Central memory CD4-positive, alpha-beta T cell (primary cell): ENCODE results near the gene ZNF581.

Experiments used
- DNase-seq: peaks from one replicate; pipeline ENCODE4 v3.0.0; 2022
- total RNA-seq, 3 experiments: gene quantifications; one replicate each; lab custom pipeline; 2026; lab: John Stamatoyannopoulos, UW

The ZNF581 gene, protein sequence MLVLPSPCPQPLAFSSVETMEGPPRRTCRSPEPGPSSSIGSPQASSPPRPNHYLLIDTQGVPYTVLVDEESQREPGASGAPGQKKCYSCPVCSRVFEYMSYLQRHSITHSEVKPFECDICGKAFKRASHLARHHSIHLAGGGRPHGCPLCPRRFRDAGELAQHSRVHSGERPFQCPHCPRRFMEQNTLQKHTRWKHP
- total RNA-seq, result 9.8 to 32.3 (median 27.1) reads per million in 3 experiments

DNA sequence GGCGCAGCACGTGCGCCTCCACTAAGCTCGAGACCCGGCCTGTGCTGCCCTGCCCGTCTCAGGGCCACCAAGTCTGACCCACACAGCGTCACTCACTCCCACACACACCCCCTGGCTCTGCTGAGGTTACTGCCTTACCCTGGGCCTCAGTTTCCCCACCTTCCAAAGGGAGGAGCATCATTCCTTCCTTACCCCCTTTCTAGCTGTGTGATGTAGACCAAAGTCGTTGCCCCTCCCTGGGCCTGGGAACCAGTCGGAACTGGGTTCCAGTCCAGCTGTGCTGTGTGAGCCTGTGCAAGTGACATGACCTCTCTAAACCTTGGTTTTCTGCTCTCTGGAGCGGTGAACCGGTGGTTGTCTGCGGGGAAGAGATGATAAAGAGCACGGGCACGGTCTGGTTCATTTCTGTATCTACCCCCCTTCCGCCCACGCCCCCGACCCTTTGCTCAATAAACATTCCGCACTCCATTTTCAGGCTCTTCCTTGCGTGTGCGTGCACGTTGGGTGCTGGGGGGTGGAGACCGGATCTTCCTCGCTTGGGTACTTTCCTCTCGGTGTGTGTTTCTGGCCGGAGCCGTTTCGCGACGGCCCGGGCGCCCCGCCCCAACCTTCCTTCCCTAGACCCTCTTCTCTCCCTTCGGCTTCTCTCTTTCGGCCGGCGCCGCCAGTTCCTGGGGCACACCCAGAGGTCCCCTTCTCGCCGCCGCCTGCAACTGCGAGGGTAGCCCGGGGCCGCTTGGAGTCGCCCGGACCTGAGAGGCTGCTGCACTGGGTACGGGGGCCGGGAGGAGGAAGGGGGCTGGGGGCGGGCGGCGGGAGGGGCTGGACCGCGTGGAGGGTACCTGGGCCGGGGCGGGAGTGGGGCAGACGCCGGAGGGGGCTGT, at the start of gene ZNF581:
Gene ZNF581, plus strand, starts transcription at position 647 of the 884 bp plus-strand sequence. CDS start 923 bp downstream, outside the sequence.
- peak; percentile 76 for DNase-seq

DNA sequence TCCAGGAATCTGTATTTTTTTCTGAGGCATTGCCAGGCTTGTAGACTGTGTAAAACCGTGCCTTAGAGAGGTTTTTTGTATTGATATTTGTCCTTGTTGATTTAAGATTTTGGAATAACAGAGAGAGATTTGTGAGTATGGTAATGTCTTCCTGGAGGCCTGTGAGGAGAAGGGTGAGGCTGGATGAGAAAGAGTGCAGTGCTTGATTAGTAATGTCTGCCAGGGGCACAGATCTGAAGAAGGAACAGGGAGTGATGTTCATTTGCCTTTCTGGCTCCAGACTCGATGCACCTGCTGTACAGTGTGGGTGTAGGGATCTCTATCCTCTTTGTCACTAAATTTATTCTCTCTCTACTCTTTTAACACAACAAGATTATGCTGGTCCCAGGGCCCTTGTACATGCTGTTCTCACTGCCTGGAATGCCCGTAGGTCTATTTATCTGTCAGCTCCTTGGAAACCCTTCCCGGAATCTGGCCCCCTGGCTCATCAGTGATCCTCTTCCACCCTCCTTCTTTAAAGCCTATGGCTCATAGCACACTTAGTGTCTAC, 48.4 kb upstream of the ZNF581 start:
- no peak for DNase-seq

DNA sequence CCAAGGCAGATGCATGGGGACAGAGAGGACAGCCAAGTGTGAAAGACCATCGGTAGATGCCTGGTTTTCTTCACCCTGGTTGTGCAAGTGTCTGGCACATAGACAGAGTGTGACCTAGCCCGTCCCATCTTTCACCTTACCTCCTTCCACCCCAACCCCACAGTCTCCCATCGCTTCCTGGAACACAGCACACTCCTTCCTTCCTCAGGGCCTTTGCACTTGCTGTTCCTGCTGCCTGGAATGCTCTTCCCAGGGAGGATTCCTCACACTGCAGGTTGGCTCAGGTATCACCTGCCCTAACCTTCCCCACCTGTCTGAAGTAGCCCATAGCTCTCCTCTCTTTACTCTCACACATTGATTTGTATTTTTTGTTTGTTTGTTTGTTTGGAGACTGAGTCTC, 47.1 kb upstream of the ZNF581 start:
- DNase-seq, result no peak

DNA sequence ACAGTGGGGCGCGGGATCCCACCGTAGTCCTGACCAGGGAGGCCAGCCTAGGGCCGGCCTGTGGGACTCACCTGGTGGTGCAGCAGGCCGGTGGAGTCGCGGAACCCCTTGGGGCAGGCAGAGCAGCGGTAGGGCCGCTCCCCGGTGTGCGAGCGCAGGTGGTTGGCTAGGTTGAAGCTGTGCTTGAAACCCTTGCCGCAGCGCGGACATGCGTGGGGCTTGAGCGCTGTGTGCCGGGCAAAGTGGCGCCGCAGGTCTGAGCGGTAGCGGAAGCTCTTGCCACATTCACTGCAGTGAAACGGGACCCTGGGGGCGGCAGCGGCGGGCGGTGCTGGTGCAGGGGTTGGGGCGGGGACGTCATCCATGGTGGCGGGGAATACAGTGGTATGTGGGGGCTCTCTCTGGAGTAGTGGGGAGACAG, 45.9 kb upstream of the ZNF581 start:
- DNase-seq, result no peak

DNA sequence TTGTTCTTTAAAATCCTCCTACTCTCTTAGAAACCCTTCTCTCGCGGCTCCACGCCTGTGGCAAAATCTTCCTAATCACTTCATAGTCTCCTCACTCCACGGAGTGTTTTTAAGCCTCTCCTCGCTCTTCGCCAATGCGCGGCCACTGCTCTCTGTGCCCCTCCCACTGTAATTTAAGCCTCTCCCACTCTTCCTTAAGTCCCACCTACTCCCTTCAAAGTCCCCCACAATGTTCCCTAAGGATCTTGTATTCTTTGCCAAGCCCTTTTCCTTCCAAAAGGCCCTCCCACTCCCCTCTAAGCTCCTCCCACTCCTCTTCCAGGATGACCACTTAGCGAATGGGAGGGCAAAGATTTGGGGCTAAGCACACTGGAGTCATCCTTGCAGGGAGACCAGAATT, 45.4 kb upstream of the ZNF581 start:
- DNase-seq, result no peak

DNA sequence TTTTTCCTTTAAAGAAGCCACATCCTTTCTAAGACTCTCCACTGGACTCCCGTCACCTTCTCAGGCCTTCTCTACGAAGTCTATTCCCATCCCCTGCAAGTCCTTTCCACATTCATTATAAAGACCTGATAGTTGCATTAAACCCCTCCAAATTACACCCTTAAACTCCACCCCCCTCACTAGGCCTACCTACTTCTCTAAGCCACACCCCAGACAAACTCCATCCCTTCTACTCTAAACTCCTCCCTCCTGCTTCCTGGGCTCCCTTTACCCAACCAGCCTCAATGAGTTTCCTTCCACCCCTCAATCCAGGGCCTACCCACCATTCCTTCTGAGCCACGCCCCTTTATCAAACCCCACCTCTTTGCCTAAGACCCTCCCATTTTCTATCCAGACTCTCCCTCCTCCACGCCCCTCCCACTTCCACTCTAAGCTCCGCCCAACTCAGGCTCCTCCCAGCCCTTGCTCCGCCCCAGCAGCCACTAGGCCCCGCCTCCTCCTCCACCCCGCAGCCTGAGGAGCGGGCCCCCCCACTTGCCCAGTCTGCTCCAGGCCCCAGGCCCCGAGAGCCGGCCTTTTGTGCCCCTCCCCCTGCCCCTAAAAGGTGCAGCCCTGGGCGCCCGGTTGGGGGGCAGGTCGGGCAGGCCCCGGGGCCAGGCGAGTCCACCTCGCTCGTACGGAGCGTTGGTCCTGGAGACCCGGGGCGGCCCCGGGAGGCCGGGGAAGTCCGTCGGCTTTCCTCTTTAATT, 44.6 kb upstream of the ZNF581 start:
- peak; percentile 95 for DNase-seq

DNA sequence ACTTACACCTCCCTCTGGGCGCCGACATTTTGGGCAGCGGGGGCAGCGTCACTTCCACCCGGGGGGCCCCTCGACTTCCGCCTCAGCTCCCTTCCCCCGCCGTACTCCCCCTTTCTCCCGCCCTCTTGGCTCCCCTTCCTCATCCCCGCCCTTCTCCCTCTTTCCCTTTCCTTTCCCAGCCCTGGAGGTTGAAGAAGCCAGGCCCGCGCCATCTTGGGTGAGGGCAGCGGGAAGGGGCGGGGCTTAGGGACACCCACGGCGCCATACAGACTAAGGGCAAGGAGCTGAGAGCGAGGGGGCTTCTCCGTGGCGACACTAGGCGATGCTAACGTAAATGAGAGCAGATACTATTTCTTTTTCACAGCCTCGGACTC, 44.0 kb upstream of the ZNF581 start, which contains the start of gene FIZ1:
Gene FIZ1, minus strand, starts transcription at position 50 of the 374 bp plus-strand sequence. CDS start 1,652 bp downstream, outside the sequence.
- DNase-seq, result peak; percentile 95

DNA sequence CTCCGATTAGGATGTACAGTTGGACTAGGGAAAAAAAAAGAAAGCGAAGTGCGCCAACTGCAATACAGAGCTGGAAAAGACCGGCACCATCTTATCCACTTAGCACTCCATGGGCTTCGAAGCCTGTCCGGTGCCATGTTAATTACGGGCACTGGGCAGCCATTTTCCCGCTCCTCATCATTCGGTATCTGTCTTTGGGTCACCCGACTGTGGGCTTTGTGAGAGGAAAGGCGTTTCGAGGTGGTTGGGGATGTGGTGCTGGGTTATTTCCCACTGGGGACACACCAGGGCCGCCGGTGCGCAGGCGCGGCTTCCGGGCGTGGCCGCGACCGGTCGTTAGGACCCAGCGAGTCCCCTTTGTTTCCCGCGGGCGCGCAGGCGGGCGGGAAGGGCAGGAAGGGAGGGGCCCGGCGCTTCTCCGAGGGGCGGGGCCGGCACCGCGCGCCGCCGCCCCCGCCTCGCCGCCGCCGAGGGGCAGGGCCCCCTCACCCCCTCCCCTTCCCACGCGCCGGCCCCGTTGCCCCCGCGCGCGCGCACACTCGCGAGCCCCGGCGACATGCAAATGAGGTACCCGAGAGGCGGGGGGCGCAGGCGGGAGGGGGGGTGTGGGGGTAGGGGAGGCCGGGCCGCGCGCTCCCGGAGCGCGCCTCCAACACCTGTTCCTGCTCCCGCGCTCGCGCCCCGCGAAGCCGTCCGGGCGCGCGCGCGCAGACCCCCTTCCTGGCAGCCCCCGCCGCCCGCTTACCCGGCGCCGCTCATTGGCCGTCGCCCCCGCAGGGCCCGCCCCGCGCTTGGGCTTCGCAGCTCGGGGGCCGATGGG, 43.4 kb upstream of the ZNF581 start, which contains the start of gene ZNF524:
Gene ZNF524, plus strand, starts transcription at position 447 of the 820 bp plus-strand sequence. CDS start 1,825 bp downstream, outside the sequence.
- DNase-seq, result peak; percentile 90

DNA sequence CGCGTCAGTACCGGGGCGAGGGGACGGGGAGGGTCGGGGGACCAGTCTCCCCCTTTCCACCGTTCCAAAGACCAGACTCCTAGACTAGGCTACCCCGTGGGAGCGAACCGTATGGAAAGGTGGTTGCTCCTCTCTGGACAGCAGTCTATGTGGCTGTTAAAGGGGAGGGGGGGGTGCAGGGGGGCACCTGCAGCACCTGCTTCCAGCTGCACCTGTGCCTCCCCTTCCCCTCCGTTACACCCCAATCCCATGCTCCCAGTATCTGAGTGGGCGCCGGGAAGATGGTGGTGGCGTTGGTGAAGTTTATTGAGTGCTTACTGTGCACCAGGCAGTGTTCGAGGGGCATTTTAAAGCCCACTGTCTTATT, 42.8 kb upstream of the ZNF581 start:
- DNase-seq, result no peak

DNA sequence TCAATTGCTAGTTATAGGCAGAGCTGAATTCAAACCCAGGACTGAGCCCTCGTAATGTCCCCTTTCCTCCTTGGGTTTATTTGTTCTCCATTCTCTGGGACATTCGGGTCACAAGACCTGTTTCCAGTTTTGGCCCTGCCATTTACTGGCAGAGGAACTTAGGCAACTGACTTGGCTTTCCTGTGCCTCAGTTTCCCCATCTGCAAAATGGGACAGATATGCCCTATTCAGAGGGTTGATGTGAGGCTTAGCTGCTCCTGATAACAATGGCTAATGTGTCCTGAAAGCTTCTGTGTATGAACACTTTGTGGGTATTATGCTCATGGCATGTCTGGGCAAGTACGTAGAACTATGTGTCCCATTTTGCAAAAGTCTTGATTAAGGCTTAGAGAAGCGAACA, 42.4 kb upstream of the ZNF581 start:
- DNase-seq, result no peak

DNA sequence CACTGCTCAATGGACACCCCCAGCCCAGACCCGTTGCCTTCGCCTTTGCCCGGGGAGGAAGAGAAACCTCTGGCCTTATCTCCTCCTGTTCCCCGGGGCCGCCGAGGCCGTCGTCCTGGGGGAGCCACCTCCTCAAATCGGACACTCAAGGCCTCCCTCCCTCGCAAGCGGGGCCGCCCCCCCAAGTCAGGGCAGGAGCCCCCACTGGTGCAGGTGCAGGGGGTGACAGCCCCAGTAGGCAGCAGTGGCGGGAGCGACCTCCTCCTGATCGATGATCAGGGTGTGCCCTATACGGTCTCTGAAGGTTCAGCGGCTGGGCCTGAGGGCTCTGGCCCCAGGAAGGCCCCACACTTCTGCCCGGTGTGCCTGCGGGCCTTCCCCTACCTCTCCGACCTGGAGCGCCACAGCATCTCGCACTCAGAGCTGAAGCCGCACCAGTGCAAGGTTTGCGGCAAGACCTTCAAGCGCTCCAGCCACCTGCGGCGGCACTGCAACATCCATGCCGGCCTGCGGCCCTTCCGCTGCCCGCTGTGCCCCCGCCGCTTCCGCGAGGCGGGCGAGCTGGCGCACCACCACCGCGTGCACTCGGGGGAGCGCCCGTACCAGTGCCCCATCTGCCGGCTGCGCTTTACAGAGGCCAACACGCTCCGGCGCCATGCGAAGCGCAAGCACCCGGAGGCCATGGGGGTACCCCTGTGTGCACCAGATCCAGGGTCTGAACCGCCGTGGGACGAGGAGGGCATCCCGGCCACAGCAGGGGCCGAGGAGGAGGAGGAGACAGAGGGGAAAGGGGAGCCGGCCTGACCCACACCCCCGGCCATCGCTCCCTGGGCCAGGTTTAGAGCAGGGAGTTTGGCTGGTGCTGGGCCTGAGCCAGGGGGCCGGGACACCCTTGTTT, 41.1 kb upstream of the ZNF581 start:
- no peak for DNase-seq

DNA sequence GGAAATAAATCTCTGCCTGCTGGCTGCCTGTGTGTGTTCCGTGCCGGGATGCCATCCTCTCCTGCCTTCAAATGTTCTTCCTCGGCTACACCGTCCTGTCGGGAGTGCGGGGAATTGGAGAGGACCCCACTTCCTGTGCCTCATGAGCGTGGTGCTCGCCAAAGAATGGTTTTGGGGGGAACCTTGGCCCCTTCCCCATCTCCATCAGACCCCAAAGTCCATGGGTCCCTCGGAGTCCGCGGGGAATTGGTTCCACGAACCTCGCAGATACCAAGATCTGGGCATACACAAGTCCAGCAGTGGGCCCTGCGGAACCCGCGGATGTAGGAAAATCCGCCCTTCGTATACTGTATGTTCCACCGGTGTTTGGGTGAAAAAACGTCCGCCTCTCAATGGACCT, 40.3 kb upstream of the ZNF581 start:
- DNase-seq, result no peak

DNA sequence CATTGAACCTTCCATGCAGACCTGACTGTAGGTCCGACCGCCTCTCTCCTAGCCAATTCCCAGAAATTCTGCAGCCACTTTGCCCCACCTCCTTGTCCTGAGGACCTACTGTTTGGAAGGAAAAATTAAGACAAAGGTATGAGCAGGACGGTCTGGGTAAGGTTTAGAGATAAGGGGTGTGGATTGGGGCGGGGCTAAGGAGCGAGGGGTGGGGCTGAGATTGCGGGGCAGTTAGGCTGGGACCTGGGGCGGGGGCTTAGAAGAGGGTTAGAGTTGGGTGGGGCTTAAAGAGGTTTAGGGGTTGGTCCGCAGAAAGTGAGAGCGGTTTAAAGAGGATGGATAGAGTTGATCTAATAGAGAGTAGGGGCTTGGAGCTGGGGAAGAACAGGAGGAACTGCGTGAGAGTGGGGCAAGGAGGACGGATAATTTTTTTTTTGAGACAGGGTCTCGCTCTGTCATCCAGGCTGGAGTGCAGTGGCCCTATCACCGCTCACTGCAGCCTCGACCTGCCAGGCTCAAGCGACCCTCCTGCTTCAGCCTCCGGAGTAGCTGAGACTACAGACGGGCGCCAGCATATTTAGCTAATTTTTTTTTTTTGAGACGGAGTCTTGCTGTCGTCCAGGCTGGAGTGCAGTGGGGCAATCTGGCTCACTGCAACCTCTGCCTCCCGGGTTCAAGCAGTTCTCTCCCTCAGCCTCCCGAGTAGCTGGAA, 39.7 kb upstream of the ZNF581 start:
- no peak for DNase-seq

DNA sequence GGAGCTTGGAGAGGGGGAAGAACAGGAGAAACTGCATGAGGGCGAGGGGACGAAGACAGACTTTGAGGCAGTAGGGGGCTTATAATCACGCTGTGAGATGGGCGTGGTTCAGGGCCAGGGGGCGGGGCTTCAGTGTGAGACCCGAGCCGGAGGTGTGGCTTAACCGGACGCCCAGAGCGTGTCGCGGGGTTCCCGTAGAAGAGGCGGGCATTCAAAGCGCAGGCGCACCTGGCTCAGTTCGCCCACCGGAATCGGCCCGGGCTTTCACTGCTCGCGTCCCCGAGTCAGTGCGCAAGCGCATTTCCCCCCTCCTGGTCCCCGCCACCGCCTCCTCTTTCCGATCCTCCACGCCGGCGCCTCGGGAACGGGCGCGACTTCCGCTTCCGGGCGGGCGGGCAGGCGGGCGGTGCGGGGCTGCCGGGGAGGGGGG, 38.2 kb upstream of the ZNF581 start:
- DNase-seq, result peak; percentile 97

DNA sequence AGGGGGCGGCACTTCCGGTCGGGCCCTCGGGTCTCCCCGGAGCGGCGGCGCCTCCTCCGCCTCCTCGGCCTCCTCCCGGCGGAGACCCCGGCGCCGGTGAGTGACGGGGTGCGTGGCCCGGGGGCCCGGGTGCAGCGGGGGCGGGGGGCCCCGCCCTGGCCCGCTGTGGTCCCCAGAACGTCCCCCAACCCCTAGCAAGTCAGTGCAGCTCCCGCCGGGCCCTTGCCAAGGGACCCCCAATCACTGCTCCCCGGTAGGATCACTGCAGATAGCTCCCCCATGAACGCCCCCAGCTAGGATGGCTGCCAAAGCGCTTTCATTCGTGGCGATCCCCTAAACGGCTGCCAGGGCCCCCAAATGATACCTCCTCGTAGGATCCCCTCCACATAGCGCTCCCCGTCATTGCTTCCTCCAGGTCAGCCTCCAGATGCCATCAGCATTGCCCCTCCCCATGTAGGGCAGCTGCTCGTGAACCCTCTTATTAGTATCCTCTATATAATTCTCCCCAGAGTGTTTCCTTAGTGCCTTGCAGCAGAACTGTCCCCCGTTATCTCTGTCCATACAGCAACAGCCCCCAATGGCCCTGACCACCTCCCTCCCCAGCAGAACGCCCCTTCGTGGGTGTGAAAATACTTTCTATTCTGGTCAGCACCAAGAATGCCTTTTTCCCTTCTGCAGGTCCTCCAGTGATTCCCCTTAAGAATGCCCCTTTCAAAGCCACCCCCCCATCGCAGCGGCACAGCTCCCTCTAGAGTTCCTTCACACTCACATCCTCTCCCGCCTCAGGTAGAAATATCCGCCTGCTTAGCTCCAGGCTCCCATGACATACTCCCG, 37.6 kb upstream of the ZNF581 start, which contains the start of gene ZNF865:
Gene ZNF865, plus strand, starts transcription at position 11 of the 834 bp plus-strand sequence. CDS start 7,972 bp downstream, outside the sequence.
- DNase-seq, result peak; percentile 63

DNA sequence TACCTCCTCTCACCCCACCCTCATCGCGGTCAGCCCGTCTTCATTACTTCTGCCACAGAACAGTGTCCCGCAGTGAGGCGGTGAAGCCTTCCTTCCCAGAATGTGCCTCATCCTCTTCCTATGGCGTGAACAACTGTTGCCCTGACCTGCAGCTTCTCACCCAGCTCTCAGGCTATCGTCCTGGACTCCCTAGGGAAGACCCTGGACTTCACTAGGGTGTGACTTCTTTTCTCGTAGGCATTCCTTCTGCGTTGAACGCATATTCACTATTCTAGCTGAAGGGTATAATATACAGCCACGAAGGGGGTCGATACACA, 37.0 kb upstream of the ZNF581 start:
- DNase-seq, result no peak

DNA sequence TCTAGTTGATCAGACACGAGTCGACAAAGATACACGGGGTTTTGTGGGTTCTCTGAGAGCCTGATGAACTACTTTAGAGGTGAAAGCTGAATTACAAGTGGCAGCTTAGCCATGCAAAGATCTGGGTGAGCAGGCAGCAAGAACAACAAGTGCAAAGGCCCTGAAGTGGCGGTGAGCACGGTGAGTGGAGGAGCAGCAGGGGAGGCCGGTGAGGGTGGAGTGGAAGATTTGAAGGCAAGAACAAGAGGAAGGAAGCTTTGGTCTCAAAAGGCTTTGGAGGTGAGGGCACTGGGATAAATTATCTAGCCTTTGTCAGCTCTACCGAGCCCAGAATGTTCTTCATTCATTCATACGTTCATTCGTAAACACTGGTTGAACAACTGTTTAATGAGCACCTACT, 36.6 kb upstream of the ZNF581 start:
- DNase-seq, result no peak

DNA sequence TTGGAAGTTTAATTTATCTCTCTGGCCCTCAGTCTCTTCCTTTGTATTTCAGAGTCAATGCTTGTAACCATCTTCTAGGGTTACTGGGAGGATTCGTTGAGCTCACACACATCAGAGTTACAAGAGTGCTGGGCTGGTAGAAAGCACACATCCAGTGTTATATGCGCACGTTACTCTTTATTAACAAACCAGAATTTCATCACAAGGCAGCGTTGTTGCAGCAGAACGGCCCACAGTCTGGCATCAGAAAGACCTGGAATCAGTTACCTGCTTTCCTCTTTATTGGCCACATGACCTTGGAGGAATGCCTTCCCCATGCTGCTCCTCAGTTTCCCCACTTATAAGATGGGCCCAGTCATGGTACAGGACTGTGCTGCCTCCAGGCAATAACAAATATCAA, 34.1 kb upstream of the ZNF581 start:
- DNase-seq, result no peak

DNA sequence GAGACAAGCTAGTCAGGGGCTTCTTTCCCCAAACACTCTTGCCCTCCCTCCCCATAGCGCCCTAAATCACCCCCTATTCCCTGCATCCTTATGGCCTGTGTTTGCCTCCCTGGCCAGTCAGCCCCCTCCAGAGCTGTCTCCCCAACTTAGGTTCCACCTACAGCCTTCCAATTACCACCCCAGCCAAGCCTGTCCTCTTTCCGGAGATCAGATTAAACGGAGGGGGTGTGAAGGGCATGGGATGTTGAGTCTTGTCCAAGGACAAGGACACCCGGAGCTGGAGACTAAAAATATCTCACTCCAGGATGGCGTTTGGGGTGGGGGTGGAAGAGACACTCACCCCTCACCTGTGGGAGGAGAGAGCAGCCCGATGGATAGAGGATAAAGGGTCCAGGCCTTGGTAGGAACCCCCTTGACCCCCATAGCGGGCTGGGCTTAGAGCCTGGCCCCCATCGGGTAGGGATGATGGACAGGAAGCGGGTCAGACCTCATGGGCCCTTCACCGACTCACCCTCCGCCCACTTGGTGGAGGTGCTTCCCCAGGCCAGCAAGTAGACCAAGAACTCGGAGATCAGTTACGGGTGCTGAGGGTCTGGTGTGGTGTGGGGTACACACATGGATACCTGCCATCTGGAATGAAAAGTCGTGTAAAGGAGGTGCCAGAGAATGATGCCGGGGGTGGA, 32.0 kb upstream of the ZNF581 start:
- DNase-seq, result no peak
